HL-60 (cell line): ENCODE results near the gene ZNF529.

ENCODE experiments used
- DNase-seq, 2 experiments: peaks; one replicate each; pipeline ENCODE4 v3.0.0-alpha.2; 2010 to 2020; ENCODE audit warnings: low read depth in 1 of 2, low spot score in 1 of 2
- H3K27ac ChIP-seq: fragments of 250-450 bp; sonication (Bioruptor Pico); replicated peaks from 2 replicates; pipeline ENCODE4 v1.5.1; 2020; ENCODE audit warnings: mild to moderate bottlenecking, moderate library complexity
- H3K27me3 ChIP-seq: fragments of 250-450 bp; sonication (Bioruptor Pico); 2 replicates; pipeline ENCODE4 v1.5.1; 2021; ENCODE audit warnings: mild to moderate bottlenecking, moderate library complexity; ENCODE audit not compliant: insufficient read depth, poor library complexity, severe bottlenecking
- H3K4me3 ChIP-seq: replicated peaks from 2 replicates; pipeline ENCODE4 v1.5.1; 2011; ENCODE audit warnings: mild to moderate bottlenecking, control low read depth, low read length; ENCODE audit not compliant: insufficient read depth
- CTCF ChIP-seq: IDR thresholded peaks from one replicate; pipeline ENCODE4 v1.5.1; 2011; ENCODE audit warnings: low read length, control low read depth, inconsistent platforms; ENCODE audit not compliant: insufficient read depth
- GABPA ChIP-seq: IDR thresholded peaks from 2 replicates; pipeline ENCODE4 v1.6.1; 2012; ENCODE audit warnings: low read depth
- POLR2AphosphoS5 ChIP-seq: IDR thresholded peaks from 2 replicates; pipeline ENCODE4 v1.6.1; 2012; ENCODE audit warnings: low read depth
- REST ChIP-seq: IDR thresholded peaks from 2 replicates; pipeline ENCODE4 v1.6.1; 2012; ENCODE audit warnings: low read depth; ENCODE audit not compliant: insufficient replicate concordance
- SPI1 ChIP-seq: IDR thresholded peaks from 2 replicates; pipeline ENCODE4 v1.6.1; 2012; ENCODE audit warnings: low read depth, mild to moderate bottlenecking, borderline replicate concordance

ZNF529 gene

GRCh38 chr19:36564391-36564790 is 8.7 kb downstream of the ZNF529 start:
- TF ChIP-seq CTCF, result no peak
- TF ChIP-seq POLR2AphosphoS5, result no peak
- no peak for TF ChIP-seq GABPA
- no peak for TF ChIP-seq SPI1
- no peak for TF ChIP-seq REST
- Histone ChIP-seq H3K27me3 (no peaks in the 10 kb centered on the region), H3K4me3 (no peak overlapping the region), H3K27ac (no peak overlapping the region)
- no peak for DNase-seq

- no peak for DNase-seq
- no peak overlapping the region for H3K4me3 ChIP-seq
- H3K27ac ChIP-seq, result no peak overlapping the region
- no peaks in the 10 kb centered on the region for H3K27me3 ChIP-seq
- TF ChIP-seq REST, result no peak
- no peak for TF ChIP-seq POLR2AphosphoS5
- no peak for TF ChIP-seq GABPA
- TF ChIP-seq SPI1, result no peak
- TF ChIP-seq CTCF, result no peak
Measured at GRCh38 chr19:36547001-36547732, 25.9 kb downstream of the ZNF529 start.

GRCh38 chr19:36528921-36529518 is 44.1 kb downstream of the ZNF529 start:
- peak overlapping the region; percentile 87 for H3K27ac ChIP-seq
- DNase-seq, result peak in 1 of 2 experiments; percentile 20
- no peaks in the 10 kb centered on the region for H3K27me3 ChIP-seq
- peak overlapping the region; percentile 72 for H3K4me3 ChIP-seq
- TF ChIP-seq GABPA (no peak), POLR2AphosphoS5 (no peak), CTCF (no peak), REST (no peak), SPI1 (no peak)
